ENCODE measurements around the gene RHCE.
A peak's percentile ranks its signal among the peaks of the same experiment; 100 is the strongest.
"Not testable (repeated sequence)": the region's sequence is repeated elsewhere in the genome, so short reads cannot be mapped to it uniquely, and the experiment has no call there.

The RHCE gene

GRCh38 chr1:25338986-25339385 lies 81.6 kb downstream of the RHCE start:
- no peak for DNase-seq

DNA sequence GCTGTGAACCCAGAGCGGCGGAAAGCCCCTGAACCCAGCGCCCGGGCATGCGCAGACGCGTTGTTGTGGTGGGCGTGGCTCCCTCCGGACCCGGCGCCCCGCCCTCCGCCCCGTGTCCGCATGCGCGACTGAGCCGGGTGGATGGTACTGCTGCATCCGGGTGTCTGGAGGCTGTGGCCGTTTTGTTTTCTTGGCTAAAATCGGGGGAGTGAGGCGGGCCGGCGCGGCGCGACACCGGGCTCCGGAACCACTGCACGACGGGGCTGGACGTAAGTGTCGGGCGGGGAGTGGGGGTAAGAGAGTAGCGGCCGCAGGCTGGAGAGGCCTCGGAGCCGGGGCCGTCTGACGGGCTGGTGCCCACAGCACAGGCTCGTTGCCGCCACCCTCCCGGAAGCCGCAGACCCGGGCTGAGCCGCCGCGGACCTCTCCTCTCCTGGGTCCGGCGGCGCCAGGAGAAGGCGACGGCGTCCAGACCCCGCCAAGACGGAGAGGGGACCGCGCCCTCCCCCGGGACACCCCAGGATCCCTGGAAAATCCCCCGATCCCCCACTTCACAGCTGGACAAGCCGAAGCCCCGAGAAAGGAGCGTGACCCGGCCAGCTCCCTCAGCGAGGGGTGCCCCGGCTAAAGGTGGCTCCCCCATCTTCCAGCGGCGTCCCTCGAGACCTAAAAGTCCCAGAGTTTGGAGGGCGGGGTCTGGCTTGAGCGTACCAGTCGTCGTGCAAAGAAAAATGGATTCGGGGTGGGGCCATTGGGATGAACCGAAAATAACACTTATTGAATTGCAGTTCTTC lies 82.2 kb downstream of the RHCE start, which contains the start of gene TMEM50A:
TSS of gene TMEM50A (plus strand) at position 147 of the 794 bp plus-strand sequence. CDS start 2,153 bp downstream, outside the sequence.
- peak; percentile 87 for DNase-seq

- peak; percentile 33 for DNase-seq
Observed at GRCh38 chr1:25337483-25338187, 83.0 kb downstream of the RHCE start.

DNA sequence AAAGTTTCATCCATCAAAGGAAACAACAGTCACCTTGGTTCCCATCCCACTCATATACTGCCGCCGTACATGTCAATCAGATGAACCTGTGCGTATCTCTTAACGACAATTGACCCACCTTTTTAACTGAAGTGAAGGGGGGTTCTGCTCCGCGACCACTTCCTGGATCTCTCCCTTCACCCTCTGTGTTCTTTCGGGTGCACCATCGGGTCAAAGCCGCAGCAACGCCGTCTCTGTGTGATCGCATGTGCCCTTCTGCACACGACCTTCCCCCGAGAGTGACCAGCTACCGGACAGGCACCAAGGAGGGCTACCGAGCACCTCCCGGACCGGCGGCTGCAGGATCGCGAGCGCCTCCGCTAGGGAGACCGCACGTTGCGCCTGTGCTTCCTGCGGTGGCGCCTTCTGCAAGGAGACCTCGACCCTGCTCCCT lies 83.7 kb downstream of the RHCE start:
- peak; percentile 11 for DNase-seq

- not testable (repeated sequence) for DNase-seq
Observed at GRCh38 chr1:25329950-25330349, 90.7 kb downstream of the RHCE start.

DNA sequence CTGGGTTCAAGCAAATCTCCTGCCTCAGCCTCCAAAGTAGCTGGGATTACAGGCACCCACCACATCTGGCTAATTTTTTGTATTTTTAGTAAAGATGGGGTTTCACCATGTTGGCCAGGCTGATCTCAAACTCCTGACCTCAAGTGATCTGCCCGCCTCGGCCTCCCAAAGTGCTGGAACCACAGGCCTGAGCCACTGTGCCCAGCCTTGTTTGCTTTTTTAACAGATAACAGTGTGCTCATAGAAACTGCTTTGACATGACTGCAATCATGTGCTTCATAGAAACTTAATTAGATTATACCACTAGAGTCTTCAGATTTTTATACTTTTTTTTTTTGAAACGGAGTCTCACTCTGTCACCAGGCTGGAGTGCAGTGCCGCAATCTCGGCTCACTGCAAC lies 91.3 kb downstream of the RHCE start:
- not testable (repeated sequence) for DNase-seq

DNA sequence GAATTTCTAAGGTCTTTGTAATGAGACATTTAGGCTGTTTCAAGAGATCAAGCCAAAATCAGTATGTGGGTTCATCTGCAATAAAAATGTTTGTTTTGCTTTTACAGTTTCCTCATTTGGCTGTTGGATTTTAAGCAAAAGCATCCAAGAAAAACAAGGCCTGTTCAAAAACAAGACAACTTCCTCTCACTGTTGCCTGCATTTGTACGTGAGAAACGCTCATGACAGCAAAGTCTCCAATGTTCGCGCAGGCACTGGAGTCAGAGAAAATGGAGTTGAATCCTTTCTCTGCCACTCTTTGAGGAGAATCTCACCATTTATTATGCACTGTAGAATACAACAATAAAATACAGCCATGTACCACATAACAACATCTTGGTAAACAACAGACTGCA lies 91.8 kb downstream of the RHCE start:
- not testable (repeated sequence) for DNase-seq

GRCh38 chr1:25327864-25328790 lies 92.5 kb downstream of the RHCE start:
- not testable (repeated sequence) for DNase-seq

DNA sequence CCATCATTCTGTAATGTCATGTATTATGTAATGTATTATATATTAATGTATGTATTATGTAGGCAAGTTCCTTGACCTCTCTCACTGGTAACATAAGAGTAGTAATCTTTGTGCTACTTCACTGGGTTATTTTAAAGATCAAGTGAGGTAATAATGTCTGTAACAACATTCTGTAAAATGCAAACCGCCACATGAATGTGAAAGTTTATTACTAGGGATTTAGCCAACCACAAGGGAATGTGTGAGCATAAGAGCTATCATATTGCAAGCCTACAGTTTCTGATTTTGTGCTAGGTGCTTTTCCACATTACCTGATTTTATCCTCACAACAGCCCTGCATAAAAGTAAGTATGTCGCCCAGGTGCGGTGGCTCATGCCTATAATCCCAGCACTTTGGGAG lies 96.2 kb downstream of the RHCE start:
- DNase-seq = not testable (repeated sequence)

DNA sequence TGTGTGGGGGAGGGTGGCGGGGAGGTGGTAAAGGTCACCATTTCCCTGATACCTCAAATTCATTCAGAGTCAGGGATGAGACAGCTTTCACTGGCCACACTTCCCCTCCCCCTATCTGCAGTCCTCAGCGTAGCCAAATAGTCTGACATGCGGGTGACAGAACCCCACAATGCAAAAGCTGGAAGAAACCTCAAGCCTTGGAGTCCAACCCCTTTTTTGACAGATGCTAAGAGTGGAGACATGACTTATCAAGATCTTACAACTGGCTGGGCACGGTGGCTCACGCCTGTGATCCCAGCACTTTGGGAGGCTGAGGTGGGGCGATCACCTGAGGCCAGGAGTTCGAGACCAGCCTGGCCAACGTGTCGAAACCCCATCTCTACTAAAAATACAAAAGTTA lies 98.5 kb downstream of the RHCE start:
- DNase-seq = not testable (repeated sequence)

GRCh38 chr1:25320314-25320938 lies 100.2 kb downstream of the RHCE start:
- not testable (repeated sequence) for DNase-seq

DNA sequence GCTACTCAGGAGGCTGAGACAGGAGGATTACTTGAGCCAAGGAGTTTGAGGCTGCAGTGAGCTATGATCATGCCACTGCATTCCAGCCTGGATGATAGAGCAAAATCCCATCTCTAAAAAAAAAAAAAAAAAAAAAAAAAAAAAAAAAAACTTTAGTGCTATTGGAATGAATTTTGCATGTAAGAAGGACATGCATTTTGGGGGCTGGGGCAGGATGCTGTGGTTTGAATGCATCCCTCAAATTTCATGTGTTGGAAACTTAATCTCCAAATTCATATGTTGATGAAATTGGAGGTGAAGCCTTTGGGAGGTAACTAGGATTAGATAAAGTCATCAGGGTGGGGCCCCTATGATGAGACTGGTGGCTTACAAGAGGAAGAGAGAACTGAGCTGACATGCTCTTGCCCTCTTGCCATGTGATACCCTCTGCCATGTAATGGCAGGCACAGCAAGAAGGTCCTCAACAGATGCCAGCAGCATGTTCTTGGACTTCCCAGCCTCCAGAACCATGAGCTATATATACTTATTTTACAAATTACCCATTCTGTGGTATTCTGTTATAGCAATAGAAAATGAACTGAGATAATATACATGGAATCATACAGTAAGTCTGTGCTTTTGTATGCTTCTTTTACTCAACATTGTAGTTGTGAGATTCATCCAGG lies 107.7 kb downstream of the RHCE start:
- not testable (repeated sequence) for DNase-seq
